ENCODE data around the gene ZNF236. TPM values are rescaled to one million over a fixed set of nuclear protein-coding genes. Genes with fewer than 3 reads are reported as not detected.
"Not testable (repeated sequence)": the region's sequence is repeated elsewhere in the genome, so short reads cannot be mapped to it uniquely, and the experiment has no call there.

ZNF236 gene
- polyA plus RNA-seq, 6 donors from 2014 or later: 6.1 to 14.8 (median 7.7) TPM

DNA sequence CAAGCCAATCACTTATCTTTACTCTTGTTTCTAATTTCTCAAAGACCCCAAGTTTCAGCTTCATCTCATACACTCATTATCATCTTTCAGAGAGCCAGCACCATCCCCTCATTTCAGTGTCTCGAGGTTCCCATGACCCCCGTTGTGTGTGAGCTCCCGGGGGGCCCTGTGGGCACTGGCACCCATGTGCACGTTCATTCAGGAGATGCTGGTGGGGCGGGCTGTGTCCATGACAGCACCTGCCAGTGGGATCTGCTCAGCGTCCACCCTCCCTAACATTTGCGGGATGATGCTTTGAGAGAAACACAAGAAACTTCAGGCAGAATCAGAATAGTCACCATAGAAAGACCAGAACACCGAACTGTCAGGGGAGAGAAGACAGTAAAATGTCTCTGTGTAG lies 189.8 kb downstream of the ZNF236 start:
- peak overlapping the region in 1 of 6 donors; percentile 0 for H3K27ac Mint-ChIP-seq

DNA sequence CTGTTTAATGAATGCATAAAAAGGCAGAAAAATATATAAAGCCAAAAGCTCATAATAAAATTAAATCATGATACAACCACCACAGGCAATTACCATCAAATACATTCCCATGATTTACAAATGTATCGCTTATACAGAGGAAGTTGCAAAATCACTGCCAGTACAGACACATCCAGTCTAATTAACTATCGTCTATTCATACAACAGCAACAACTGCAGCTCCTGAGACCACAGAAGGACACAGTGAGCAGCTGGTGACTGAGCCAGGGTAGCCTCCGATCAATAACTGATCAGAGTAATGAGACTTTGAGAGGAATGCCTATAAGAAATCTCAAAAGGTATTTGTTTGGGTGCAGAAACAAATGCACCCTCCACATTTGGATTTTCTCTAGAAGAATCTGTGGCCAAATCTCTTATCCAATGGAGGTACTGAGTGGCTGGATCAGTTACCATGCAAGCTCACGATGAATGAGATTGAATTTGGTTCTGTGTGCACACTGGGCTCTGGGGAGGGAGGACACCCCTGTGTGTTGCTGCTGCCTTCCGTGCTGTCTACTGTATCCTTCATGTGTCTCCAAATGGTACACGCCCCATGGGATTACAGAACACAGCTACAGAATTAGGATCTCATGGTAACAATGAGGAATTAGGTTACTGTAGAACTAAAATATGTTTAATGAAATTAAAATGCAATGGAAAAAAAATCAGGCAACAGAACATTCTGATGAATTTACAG lies 190.6 kb downstream of the ZNF236 start:
- H3K4me3 Mint-ChIP-seq: no peak overlapping the region
- no peak for ATAC-seq (ENCODE audit: low read depth in 2 of 2)
- no peaks in the 10 kb centered on the region for H3K9me3 Mint-ChIP-seq
- DNase-seq: no peak
- peaks cover 0 to 9% (median 5%) of the 10 kb centered on the region in 3 donors for H3K4me1 Mint-ChIP-seq
- peaks cover 11 to 24% of the 10 kb centered on the region in 2 donors for H3K36me3 Mint-ChIP-seq
- peak overlapping the region in 1 of 6 donors; percentile 20 for H3K27ac Mint-ChIP-seq
- H3K27me3 Mint-ChIP-seq: no peaks in the 10 kb centered on the region

More for the DNA sequence above, 189.8 kb downstream of the ZNF236 start:
- no peaks in the 10 kb centered on the region for H3K9me3 Mint-ChIP-seq
- H3K27me3 Mint-ChIP-seq: no peaks in the 10 kb centered on the region
- H3K4me1 Mint-ChIP-seq: peaks cover 3 to 13% (median 7%) of the 10 kb centered on the region in 3 donors
- DNase-seq: no peak
- H3K4me3 Mint-ChIP-seq: peak overlapping the region in 1 of 8 donors; percentile 53
- peaks cover 11 to 19% of the 10 kb centered on the region in 2 donors for H3K36me3 Mint-ChIP-seq
- ATAC-seq (ENCODE audit: low read depth in 2 of 2): no peak

DNA sequence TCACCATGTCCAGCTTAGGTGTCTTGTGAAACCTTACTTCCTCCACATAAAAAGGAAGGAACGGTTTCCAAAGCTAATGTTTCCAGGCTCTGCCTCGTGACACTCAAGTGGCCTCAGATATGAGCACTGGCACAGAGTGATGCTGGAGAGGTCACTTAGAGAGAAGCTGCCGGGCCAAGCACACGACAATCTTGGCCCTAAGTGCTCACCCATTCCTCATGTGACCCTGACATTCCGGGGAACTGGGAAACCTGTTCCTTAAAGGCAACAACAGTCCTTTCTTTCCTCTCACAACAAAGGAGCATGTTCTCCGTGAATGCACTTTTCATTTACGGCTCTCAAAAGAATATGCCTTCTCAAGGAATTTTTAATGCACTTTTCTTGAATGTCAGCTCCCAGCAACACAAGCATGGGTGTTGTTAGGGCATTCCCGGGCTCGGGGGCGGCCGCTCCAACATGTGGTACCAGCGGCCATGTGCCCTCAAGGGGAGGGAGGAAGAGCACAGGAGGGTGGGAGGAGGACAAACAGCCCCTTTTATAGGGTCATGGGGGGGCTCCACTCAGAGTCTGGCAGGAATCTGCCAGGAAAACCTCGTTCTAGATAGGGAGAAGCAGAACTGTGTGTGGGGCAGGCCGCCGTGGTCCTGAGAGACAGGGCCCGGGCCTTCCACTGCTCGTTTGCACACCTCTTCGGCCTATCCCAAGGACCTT lies 191.6 kb downstream of the ZNF236 start:
- Mint-ChIP-seq H3K27me3 (no peaks in the 10 kb centered on the region), H3K9me3 (peaks cover 0 to 5% (median 0%) of the 10 kb centered on the region in 7 donors), H3K4me3 (no peak overlapping the region), H3K36me3 (peaks cover 12 to 32% of the 10 kb centered on the region in 2 donors), H3K27ac (peak overlapping the region in 2 of 6 donors; percentile 28 to 47), H3K4me1 (peaks cover under 1 to 19% (median 10%) of the 10 kb centered on the region in 3 donors)
- ATAC-seq (ENCODE audit: low read depth in 2 of 2) (no peak), DNase-seq (no peak)

DNA sequence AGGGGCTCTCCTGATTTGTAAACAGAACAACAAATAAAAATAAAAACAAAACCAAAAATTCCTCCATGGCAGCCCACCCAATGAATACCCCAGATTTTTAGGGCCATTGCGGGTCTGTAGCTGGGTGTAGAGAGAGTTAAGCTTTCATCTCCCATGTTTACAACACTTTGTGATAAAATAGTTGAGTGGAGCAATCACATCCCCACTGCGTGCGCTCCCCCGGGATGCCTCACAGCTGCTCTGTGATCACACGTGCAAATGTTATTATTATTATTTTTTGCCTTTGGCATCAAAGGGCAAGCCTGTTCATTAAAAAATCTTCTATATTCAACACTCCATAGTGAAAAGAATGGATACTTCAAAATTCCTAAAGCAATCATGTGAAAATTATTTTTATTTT lies 192.2 kb downstream of the ZNF236 start:
- H3K4me3 Mint-ChIP-seq: no peak overlapping the region
- peaks cover 0 to 11% (median 0%) of the 10 kb centered on the region in 7 donors for H3K9me3 Mint-ChIP-seq
- ATAC-seq (ENCODE audit: low read depth in 2 of 2) (no peak), DNase-seq (no peak)
- peaks cover 17 to 38% of the 10 kb centered on the region in 2 donors for H3K36me3 Mint-ChIP-seq
- peak overlapping the region in 1 of 6 donors; percentile 11 for H3K27ac Mint-ChIP-seq
- peaks cover 6 to 25% (median 10%) of the 10 kb centered on the region in 3 donors for H3K4me1 Mint-ChIP-seq
- H3K27me3 Mint-ChIP-seq: no peaks in the 10 kb centered on the region

DNA sequence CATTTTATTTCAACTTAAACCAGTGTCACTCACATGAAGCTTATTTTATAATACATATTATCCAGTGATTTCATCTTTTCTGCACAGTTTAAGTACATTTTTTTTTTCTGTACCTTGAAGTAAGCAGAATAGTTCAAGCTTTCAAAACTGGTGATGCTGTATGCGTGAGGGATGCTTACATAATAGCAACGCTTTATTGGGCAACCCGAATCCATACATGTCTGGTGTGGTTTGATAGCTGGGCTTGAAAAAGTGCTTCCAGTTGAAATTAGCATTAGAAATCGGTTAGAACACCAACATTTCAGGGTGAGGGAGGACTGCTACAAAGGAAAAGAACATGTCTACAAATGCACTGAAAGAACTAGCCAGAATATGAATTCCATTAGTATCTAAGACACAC lies 192.8 kb downstream of the ZNF236 start:
- Mint-ChIP-seq H3K27me3 (no peaks in the 10 kb centered on the region), H3K36me3 (peaks cover 17 to 33% of the 10 kb centered on the region in 2 donors), H3K4me1 (peaks cover 8 to 26% (median 12%) of the 10 kb centered on the region in 3 donors), H3K9me3 (peaks cover 0 to 11% (median 0%) of the 10 kb centered on the region in 7 donors), H3K4me3 (no peak overlapping the region), H3K27ac (no peak overlapping the region)
- ATAC-seq (ENCODE audit: low read depth in 2 of 2): no peak
- no peak for DNase-seq

DNA sequence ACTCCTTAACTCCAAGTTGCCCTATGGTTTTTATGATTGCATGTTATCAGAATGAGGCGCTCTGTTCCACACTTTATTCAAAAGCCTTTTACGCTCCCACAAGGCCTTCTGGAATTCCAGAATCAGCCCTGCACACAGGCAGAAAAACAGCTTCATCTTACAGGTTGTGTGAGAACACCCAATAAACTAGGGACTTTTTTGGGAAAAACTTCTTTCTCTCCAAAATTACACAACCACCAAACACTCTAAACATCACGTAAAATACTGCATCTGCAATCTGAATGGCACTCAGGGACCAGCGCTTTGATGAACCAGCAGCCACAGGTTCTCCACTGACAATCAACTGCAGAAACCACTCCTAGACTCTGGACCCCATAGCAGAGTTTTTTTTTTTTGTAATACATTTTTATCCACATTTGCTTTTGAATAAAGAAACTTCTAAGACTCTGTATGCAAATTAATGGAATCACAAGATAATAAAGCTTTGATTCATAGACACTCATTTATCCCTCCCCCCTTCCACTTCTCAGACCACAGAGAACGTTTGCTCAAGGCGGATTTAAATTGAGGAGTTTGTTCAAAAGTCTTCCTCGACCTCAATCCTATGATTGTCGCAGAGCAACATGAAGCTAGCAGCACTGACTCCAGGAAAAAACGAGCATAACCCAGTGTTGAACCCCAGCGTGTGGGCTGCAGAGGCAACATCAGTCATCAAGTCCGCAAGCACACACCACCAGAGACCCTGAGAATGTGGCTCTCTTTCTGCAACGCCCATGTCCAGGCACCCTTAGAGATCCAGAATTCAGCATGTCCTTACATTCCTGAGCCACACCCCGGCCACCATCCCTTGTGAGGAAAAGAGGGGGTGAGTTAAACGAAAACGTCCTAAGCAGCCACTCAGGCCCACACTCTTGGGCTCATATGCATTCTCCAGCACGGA lies 193.7 kb downstream of the ZNF236 start:
- peaks cover 9 to 22% (median 12%) of the 10 kb centered on the region in 3 donors for H3K4me1 Mint-ChIP-seq
- H3K27ac Mint-ChIP-seq: peak overlapping the region in 2 of 6 donors; percentile 32 to 33
- H3K36me3 Mint-ChIP-seq: peaks cover 17 to 33% of the 10 kb centered on the region in 2 donors
- ATAC-seq (ENCODE audit: low read depth in 2 of 2): no peak
- DNase-seq: no peak
- H3K27me3 Mint-ChIP-seq: no peaks in the 10 kb centered on the region
- H3K9me3 Mint-ChIP-seq: peaks cover 0 to 11% (median 0%) of the 10 kb centered on the region in 7 donors
- H3K4me3 Mint-ChIP-seq: no peak overlapping the region

DNA sequence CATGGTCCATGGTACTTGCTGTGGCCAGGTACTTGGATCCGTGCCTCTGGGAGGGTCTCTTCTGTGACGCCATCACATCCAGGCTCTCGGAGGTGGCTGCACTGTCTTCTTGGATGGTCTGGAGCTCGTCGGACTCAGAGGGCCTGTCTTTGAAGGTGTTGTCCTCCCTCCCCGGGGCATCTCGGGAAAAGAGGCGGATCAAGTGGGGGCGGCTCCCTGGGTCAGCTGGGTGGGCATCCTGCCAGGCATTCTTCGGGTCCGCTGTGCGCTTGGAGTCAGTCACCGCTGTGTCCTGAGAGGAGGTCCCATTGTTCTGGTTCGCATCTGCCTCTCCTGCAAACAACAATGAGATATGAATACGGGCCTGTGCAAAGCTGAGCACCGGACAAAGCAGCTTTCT lies 194.6 kb downstream of the ZNF236 start:
- Mint-ChIP-seq H3K27ac (no peak overlapping the region), H3K36me3 (peaks cover 17 to 33% of the 10 kb centered on the region in 2 donors), H3K9me3 (peaks cover 0 to 11% (median 0%) of the 10 kb centered on the region in 7 donors), H3K27me3 (no peaks in the 10 kb centered on the region), H3K4me3 (no peak overlapping the region), H3K4me1 (peaks cover 6 to 22% (median 12%) of the 10 kb centered on the region in 3 donors)
- ATAC-seq (ENCODE audit: low read depth in 2 of 2): no peak
- no peak for DNase-seq

DNA sequence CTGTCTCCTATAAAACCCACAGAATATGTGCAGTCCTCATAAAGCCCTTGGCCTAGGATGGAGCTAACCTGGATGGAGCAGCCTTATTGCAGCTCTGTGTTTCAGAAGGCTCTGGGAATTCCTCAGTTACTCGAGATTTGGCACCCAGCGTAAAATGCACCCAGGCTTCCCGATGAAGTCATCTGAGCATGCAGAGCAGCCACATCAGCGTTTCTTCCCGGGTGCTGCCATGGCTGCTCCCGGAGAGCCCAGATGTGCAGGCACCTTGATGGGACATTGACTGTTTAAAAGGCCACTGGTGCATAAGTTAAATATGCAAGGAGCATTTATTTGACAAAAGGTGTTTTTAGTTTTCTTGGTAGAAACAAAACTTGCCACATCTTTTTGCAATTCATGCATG lies 195.0 kb downstream of the ZNF236 start:
- peaks cover 6 to 22% (median 12%) of the 10 kb centered on the region in 3 donors for H3K4me1 Mint-ChIP-seq
- H3K27me3 Mint-ChIP-seq: no peaks in the 10 kb centered on the region
- no peak overlapping the region for H3K4me3 Mint-ChIP-seq
- peak overlapping the region in 1 of 6 donors; percentile 19 for H3K27ac Mint-ChIP-seq
- H3K9me3 Mint-ChIP-seq: peaks cover 0 to 11% (median 0%) of the 10 kb centered on the region in 7 donors
- DNase-seq (no peak), ATAC-seq (ENCODE audit: low read depth in 2 of 2) (no peak)
- H3K36me3 Mint-ChIP-seq: peaks cover 17 to 33% of the 10 kb centered on the region in 2 donors

DNA sequence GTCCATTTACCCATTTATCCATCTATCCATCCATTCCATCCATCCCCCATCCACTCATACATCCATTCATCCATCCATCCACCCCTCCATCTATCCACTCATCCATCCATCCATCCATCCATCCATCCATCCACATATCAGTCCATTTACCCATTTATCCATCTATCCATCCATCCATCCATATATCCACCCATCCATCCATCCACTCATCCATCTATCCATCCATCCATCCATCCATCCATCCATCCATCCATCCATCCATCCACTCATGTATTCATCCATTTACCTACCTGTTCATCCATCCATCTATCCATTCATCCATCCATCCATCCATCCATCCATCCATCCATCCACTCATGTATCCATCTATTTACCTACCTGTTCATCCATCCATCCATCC lies 196.3 kb downstream of the ZNF236 start:
- Mint-ChIP-seq H3K4me1 (peaks cover 13 to 29% (median 20%) of the 10 kb centered on the region in 3 donors), H3K27ac (peak overlapping the region in 3 of 6 donors; percentile 0 to 98 (median 50)), H3K9me3 (peaks cover 0 to 11% (median 0%) of the 10 kb centered on the region in 7 donors), H3K36me3 (peaks cover 17 to 33% of the 10 kb centered on the region in 2 donors)
- not testable (repeated sequence) for H3K27me3 Mint-ChIP-seq; DNase-seq; H3K4me3 Mint-ChIP-seq; ATAC-seq (ENCODE audit: low read depth in 2 of 2)

DNA sequence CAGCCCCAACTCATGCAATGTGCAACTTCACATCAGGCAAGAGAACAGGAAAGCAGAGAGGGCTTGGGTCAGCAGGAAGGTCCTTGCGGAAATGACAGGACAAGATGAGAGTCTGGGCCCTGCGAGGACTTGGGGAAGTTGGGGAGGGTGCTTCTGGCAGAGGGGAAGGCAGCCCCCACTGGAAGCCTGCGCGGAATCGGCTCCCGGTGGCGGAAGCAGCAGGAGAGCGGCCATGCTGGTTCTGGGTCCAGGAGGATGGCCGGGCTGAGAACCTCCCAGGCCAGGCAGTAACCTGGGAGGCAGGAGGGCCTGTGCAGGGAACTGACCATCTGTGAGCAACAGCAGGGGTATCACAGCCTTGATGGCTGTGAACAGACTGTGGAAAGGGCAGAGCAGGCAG lies 197.3 kb downstream of the ZNF236 start:
- Mint-ChIP-seq H3K9me3 (peaks cover 0 to 11% (median 0%) of the 10 kb centered on the region in 7 donors), H3K27ac (peak overlapping the region in 2 of 6 donors; percentile 0 to 52), H3K4me3 (peak overlapping the region in 1 of 8 donors; percentile 48), H3K36me3 (peaks cover 17 to 33% of the 10 kb centered on the region in 2 donors), H3K4me1 (peaks cover 15 to 32% (median 23%) of the 10 kb centered on the region in 3 donors), H3K27me3 (no peaks in the 10 kb centered on the region)
- ATAC-seq (ENCODE audit: low read depth in 2 of 2): no peak
- no peak for DNase-seq

Data from naive B cell (primary cell).